GM18499 (cell line): ENCODE data around the gene CABLES2.

ENCODE experiments used
- ATAC-seq: cut with Tn5 transposase; IDR thresholded peaks from one replicate; pipeline ENCODE4 v1.9.1; 2021; ENCODE audit warnings: moderate number of reproducible peaks; ENCODE audit not compliant: insufficient read depth, unreplicated experiment

CABLES2 gene

DNA sequence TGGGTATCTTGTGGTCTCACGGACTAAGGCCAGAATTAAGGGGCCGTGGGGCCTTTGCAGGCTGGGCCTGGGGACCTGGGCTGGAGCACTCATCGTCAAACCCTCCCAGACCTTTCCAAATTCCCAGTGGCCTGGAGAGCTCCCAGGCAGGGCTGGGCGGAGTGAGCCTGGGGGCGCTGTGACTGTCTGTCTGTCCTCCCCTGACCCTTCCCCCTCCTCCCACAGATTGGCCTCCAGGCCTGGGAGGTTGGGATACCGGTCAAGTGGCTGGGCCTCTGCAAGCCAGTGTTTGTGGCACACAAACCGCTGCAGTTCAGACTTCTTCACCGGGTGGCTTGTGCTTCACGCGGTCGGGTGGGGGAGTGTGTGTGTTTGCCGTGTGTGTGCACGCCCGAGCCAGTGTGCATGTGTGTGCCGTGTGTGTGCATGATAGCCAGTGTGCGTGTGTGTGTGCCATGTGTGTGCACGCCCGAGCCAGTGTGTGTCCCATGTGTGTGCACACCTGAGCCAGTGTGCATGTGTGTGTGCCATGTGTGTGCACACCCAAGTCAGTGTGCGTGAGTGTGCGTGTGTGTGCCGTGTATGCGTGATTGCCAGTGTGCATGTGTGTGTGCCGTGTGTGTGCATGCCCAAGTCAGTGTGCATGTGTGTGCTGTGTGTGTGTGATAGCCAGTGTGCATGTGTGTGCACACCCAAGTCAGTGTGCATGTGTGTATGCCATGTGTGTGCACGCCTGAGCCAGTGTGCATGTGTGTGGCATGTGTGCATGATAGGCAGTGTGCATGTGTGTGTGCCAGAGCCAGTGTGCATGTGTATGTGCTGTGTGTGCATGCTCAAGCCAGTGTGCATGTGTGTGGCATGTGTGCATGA lies 14.0 kb upstream of the CABLES2 start:
- no peak for ATAC-seq

DNA sequence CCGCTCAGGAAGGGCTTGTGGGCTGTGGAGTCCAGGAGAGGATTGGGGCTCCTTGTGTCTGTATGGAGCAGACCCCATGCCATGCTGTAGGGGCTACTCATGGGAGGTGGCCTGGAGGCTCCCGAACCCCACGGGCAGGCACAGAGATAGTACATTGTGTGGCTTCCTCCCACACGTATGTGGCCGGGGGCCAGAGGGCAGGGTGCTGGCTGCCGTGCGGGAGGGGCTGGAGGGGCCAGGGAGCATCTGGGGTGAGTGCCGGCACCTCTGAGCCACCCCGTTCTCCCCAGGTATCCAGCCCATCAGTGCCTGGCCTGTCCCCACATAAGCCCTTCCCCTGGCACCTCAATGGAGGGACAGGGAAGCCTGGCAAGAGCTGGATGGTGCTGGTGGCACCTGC lies 12.7 kb upstream of the CABLES2 start:
- ATAC-seq, result no peak

DNA sequence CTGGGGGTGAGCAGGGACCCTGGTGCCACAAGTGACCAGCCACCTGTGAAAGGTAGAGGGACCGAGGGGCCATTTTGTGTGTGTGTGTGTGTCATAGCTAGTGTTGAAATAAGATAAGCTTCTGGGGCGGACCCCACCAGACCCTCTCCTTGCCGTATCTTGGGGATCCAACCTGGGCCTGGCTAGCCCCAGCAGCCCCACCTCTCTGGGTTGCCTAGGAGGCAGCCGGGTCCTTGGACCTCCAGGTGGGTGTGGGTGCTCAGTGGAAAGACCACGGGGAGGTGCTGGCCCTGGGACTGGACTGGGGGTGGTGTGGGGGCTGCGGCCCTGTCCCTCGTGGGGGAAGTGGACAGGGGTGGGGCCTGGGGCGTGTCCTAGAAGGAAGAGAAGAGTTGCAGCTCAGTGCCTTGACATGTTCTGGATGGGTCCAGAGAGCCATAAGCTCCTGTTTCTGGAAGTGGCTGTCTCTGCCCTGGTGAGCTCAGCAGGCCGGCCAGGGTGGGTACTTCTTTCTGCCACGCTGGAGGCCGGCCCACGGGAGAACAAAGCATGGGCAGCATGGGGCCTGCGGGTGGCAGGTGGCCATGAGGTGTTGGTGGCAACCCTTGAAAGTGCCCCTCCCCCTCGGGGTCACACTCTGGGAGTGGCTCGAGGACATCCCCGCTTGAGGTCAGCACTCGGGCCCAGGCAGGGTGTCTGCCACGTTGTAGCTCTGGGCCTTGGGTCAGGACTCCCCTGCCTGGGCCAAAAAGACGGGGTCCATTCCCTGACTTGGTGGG lies 11.8 kb upstream of the CABLES2 start:
- no peak for ATAC-seq

DNA sequence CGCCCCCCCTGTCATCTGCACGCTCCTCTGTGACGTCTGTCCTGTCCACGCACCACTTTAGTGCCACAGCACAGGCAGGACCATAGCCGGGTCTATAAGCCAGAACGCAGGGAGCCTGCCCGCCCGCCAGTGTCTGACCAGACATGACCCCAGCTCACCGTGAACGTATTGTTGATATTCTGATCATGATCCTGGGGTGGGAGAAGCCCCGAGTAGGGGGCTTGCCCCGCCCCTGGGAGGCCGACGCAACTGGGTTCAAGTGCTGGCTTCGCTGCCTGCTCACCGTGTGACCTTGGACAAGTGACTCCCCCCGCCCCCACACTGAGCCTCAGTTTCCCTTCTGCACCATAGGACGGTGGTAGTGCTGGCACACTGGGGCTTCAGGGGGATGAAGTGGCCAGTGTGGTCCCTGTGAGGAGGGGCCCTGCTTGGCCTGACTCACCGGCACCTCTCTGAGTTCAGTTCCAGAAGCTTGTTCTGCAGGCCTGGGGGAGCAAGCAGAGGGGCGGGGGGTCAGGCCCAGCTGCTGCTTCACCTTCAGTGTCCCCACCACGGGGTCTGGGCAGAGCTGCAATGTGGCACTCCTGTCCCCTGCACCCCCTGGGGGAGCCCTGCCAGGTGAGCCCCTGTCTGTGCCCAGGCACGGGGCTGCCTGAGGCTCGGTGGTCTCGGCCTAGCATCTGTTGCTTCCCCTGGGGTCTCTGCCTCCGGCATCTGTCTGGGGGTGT lies 11.1 kb upstream of the CABLES2 start:
- no peak for ATAC-seq

DNA sequence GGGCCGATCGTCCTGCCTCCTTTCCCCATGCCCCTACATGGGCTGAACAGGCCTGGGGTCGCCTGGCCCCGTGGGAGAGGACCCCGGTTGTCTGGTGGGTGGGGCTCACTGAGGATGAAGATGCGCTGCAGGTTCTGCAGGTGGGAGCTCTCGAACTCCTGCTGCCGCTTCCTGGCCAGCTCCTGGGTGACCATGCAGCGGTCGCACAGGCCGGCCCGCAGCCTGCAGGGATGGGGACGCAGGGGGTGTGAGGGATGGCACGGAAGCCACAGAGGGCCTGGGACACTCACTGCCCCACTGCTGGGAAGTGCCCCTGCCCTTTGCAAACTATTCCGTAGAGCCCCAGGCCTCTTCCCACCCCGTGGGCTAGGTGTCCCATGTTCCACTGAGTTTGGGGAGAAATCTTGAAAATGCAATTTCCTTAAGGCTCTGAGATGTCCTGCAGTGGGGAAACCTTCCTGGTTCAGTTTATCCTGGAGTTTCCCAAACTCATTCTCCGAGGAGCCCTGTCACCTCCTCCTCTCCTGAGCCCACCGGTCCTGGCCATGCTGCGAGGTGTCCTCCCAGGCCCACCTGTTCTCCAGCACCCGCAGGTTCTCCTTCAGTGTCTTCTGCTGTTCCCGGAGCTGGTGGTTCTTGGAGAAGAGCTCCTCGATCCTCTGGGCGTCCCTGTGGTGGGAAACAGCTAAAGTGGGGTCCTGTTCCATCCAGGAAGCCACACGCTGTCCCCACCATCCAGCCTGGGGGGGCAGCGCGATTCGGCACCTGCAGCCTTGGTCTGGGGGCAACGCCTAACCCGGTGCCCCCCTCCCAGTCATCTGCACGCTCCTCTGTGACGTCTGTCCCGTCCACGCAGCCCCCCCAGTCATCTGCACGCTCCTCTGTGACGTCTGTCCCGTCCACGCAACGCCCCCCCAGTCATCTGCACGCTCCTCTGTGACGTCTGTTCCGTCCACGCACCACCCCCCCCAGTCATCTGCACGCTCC lies 9.9 kb upstream of the CABLES2 start:
- no peak for ATAC-seq

DNA sequence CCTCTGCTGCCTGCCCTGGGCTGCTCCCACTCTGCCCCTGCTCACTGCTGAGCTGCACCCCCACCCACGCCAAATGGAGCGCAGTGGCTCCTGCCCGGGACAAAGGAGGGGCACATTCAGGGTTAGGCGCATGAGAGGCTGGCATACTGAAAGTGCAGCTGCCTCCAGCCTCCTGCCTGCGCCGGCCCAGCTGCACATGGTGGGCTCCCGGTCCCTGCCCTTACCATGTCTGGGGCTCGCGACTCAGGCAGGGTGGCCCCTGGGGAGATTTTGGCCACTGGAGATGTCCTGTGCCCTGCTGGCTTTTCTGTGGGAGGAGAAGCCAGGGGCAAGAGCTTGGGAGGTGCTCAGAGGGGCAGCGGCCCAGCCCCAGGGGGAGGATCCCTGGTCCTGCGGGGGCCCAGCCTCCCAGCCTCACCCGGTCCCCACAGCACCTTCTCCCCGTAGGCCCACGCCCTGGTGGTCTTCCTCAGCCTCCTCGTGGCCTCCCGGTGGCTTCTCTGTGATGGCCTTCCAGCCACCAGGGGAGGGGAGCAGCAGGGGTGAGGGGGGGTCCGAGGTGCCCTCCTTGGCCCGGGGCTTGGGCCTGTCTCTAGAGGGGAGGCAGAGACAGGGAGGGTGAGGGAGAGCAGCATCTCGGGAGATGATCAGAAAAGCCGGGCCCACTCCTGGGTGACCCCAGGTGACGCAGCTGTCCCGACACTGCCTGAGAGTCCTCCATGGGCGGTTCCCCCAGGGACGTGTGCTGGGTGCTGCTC lies 8.4 kb upstream of the CABLES2 start:
- ATAC-seq, result no peak

DNA sequence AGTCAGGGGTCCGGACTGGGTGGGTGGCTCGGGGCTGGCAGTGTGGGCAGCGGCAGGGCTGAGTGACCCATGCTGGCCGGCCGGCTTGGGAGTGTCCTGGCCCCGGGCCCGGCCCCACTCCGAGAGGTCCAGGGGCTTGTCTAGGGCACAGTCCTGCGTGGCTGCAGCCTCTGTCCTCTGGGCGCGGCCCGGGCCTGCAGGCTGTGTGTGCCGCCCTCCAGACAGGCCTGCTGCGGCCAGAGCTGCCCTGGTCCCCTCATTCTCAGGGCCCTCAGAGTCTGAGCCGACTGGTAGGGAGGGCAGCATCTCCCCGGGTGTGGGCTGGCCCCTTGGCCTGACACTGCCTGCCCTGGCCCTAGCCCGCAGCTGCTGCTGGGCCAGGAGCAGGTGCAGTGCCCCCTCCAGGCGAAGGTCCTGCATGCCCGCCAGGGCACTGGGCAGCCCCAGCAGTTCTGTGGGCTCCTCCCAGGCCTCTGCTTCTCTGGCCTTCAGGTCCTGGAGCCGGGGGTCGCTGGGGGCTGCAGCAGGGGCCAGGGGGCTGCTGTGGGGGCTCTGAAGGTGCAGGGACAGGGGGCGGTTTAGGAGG lies 6.9 kb upstream of the CABLES2 start:
- ATAC-seq, result no peak

DNA sequence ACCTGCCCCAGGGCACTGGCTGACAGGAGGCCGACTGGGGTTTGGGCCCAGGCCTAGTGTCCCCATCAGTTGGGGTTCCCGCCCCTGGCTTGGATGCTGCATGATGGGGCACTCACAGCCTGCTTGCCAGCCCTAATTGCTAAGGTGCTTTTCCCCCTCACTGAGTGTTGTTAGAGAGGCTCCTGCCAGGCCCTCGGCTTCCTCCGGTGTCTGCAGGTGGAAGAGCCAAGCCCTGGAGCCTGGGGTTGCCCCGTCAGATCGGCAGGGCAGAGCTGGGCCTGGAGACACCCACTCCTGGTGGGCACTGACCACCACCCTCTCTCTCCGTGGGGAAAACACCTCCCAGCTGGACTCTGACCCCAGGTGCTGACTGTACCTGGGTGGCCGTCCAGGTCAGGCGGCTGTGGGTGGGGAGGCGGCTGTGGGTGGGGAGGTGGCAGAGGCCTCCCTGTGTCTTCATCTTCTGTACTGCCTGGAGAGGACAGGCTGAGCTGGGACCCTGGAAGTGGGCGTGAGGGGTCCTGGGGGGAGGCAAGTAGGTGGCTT lies 6.0 kb upstream of the CABLES2 start:
- ATAC-seq, result no peak

DNA sequence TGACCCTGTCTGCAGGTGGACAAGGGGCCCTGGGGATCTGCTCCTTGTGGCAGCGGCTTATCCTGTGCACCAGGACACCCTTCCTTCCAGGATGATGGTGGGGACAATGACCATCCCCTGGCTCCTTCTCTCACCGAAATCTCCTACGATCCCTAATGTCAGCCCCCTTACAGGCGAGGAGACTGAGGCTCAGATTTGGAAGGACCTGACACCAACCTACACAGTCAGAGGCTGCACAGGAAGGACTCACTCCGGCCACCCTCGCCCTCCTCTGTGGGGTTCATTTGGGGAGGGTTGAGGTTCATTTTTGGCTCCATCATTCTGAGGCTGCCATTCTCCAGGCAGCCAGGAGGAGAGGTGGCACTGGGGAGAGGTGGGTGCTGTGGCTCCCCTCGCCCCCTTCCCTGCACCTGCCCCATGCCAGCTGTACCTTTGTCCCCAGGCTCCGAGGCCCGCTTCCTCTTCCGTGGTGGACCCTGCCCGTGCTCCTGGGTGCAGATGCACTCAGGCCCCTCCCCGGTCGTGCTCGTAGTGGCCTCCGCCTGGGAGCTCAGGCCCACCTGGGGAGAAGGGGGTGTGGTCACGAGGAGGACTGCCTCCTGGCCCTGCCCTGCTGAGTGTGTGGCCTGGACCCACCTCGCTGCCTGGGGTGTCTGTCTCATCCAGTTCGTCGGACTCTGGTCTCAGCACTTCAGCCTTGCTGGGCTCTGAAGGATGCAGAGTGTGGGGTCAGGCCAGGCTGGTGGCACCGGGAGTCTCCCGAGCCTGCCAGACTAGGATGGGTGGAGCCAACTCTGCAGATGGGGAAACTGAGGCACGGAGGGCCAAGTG lies 5.3 kb upstream of the CABLES2 start:
- no peak for ATAC-seq

DNA sequence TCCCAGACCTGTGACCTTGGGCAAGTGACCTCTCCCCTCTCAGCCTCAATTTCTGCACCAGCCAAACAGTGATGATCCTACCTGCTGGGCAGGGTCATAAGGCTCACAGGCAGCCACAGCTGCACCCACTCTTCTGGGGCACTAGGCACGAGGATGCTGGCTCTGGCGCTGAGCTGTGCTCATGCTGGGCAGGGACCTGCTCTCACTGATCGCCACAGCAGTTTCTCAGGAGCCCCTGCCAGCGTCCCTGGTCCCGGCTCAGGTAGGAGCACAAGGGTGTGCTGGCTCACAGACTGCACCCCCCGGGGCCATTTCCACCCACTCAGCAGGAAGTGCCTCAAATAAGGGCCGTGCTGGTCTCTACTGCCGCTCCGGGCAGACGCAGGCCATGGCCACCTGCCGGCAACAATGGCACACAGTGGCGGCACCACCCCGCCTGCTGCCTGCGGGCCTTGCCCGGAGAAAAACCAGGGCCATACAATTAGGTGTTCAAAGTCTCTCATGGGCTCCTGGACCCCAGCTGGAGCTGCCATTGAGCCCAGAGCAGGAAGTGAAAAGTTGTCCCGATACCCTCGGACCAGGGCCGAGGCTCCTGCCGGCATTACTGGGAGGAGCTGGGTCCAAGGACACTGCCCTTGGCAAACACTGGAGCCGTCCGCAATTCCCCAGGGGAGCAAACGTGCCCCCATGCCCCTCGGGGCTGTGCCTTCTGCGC lies 4.6 kb upstream of the CABLES2 start:
- ATAC-seq, result no peak

DNA sequence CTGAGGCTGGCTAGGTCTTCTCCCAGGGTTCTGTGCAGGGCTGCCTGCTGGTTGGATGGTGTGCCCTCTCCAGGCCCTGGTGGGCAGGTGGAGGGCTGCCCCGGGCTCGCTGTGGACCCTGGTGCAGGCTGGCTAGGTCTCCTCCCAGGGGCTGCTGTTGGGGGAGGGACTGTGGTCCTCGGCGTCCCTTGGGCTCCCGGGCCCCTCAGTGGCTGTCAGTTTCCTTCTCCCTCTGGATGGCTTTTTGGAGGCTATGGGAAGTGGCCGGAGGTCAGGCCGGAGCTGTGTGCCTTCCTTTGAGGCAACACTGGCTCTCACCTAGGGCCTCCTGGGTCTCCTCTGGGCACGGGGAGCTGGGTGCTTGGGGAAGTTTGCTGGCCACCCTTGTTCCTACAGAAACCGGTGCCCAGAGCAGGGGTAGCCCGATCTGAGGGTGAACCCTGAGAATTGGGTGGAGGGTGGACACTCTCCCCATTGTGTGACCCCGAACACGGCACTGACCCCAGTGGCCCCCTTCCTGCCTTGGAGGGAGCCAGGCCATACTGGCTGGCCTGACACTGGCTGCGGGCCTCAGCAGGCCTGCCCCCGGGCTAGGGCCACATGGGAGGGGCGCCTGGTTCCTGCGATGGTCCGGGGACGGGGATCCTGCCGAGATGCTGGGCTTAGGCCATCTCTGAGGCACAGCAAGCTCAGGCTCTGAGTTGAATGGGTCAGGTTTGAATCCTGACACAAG lies 3.8 kb upstream of the CABLES2 start:
- no peak for ATAC-seq

DNA sequence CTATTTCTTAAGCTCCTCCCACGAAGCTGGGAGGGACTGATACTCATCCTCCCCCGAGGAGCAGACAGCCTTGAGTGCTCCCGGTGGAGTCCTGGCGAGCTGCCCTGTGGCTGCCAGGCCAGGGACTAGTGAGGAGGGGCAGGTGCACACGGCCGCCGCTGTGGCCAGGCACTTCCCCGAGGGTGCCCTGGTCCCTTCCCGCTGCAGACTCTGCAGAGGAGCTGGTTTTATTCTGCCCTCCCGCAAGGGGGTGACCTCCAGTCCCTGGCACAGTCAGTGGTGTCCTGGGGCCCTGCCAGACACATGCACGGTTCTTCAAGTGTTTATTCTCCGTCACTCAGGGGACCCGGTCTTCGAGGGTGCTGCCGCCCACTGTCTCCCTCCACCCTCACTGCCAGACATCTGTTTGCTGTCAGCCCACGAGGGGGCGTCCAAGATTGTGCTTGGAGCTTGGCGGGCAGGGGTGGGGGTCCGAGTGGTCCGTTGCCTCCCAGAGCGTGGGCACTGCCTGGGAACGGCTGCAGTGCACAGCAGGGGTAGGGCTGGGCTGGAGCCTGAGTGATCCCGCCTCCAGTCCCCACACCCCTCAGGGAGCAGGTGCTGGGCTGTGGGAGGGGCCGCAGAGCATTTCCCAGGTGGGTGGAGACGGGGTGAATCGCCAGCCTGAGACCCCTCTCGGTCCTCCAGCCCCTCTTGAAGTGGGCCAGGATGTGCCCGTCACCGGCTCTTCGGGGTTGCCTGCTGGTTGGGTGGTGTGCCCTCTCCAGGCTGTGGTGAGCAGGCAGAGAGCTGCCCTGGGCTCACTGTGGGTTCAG lies 3.1 kb upstream of the CABLES2 start:
- no peak for ATAC-seq

DNA sequence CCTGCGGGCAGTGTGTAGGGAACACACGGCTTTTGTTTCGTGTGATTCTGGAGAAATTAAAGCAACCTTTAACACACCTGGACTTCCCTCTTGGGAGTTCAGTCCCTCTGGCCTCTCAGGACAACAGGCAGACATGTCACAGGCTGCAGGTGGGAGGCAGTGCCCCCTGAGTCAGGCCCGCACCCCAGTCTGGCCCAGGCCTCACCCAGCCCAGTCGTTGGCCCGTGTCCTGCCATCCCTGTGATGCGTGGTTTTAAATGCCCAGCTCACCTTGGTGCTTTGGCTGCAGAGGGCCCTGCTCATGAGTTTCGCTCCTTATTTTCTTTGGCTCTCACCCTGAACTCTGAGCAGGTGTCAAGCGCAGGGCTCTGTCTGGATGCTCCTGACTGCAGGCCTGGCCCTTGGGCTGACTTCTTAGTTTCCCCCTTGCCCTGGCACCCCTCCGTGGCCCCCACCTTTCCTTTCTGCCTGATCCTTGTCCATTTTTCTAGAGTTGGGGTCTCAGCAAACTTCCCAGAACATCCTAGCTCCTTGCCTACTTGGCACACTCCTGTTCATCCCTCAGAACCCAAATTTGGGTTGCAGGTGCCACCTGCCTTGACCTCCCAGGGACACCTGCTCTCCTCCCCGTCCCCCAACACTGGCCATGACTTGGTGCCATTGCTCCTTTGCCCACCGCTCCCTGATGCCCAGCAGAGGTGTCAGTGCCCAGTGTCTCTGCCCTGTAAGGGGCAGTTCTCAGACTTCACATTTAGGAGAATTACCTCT lies 2.2 kb upstream of the CABLES2 start:
- no peak for ATAC-seq

DNA sequence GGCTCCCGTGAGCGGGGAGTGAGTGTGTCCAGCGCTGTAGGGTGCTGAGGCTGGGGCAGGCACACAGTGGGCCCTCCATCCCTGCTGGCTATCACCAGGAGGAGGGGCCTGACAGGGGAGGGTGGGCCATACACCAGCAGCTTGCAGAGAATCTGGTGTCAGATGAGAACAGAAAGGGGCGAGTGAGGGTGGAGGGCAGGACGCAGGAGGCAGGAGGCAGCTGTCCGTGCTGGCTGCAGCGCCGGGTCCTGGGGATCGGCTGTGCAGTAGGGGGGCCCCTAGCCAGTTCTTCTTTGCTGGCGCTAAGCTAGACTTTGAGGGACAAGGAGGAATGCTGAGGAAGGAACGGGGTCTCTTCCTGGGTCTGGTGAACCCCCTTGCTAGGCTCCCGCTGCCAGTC lies 1.6 kb upstream of the CABLES2 start:
- no peak for ATAC-seq

DNA sequence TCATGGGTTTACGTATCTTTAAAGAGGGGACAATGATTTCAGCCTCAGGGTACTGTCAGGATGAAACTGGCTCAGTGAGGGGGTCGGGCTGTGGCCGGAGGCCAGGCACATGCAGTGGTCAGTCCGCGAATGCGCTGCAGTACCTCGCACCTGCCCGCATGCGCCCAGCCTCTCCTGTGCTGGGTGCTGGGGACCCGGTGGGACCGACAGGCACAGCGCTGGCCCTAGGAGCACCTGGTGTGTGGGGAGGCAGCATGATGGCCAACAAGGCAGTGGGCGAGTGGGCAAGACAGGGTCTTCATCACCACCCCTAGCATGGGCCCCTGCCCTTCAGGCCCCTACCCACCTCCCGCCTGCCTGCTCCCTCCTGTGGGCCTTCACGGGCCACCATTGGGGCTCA lies 970 bp upstream of the CABLES2 start:
- no peak for ATAC-seq
